NCI-H748 (cell line): Measurements from ENCODE around the gene NPAS1.
"Not testable (repeated sequence)": the region's sequence is repeated elsewhere in the genome, so short reads cannot be mapped to it uniquely, and the experiment has no call there.

Experiments used
- DNase-seq: peaks from one replicate; lab custom pipeline; 2025; ENCODE audit not compliant: unreplicated experiment; lab: John Stamatoyannopoulos, UW

Gene NPAS1

GRCh38 chr19:47074621-47075020 lies 55.0 kb downstream of the NPAS1 start:
- no peak for DNase-seq

- no peak for DNase-seq
Observed at GRCh38 chr19:47075179-47075810, 55.7 kb downstream of the NPAS1 start.

DNA sequence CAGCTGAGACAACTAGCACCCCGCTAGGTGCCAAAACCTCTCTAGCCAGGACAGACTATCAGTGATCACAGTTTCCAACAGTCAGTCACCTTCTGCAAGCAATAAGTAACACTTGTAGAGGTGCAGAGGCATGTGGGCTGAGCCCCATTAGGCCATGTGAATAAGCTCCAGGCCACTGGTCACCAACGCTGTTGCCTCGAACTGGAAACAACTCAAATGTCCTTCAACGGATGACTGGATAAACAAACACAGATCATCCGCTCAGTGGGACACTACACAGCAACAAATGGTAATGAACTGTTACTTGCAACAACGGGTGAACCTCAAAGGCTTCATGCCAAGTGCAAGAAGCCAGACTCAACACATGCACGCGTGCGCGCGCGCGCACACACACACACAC lies 56.3 kb downstream of the NPAS1 start:
- DNase-seq, result no peak

DNA sequence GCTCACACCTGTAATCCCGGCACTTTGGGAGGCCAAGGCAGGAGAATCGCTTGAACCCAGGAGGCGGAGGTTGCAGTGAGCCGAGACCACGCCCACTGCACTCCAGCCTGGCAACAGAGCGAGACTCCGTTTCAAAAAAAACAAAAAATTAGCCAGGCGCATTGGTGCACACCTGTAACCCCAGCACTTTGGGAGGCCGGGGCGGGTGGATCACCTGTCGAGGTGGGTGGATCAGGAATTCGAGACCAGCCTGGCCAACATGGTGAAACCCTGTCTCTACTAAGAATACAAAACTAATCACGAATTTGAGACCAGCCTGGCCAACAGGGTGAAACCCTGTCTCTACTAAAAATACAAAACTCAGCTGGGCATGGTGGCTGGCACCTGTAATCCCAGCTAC lies 58.7 kb downstream of the NPAS1 start:
- DNase-seq, result not testable (repeated sequence)

- no peak for DNase-seq
Observed at GRCh38 chr19:47081095-47081494, 61.5 kb downstream of the NPAS1 start.

GRCh38 chr19:47082493-47082892 lies 62.9 kb downstream of the NPAS1 start:
- DNase-seq, result no peak

DNA sequence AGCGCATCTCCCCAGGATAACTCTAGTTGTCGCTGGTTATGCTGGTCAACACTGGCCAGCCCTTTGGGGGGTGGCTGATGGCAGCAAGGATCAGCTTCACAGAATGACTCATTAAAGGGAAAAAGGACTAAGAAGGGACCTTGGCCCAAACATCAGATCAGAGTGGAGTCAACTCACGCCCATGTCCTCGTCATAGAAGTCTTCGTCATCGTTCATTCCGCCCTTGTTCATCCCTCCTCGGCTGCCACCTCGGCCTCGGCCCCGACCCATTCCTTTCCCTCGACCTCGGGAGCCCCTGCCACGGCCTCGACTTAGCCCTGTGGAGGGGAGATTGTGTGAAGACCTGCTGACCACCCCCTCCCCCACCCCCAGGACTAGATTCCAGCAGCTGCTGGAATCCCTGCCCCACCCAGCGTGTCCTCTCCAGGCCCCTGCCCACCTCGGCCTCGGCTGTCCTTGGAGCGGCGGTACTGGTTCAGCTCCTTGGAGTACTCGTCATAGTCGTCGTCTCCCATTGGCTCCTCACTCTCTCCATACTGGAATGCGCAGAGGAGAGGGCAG lies 65.3 kb downstream of the NPAS1 start:
- DNase-seq, result no peak

GRCh38 chr19:47086280-47086679 lies 66.6 kb downstream of the NPAS1 start:
- DNase-seq, result no peak

GRCh38 chr19:47089767-47090350 lies 70.2 kb downstream of the NPAS1 start:
- DNase-seq, result no peak

- no peak for DNase-seq
Observed at GRCh38 chr19:47093254-47093653, 73.6 kb downstream of the NPAS1 start.

GRCh38 chr19:47093841-47094240 lies 74.2 kb downstream of the NPAS1 start:
- no peak for DNase-seq

DNA sequence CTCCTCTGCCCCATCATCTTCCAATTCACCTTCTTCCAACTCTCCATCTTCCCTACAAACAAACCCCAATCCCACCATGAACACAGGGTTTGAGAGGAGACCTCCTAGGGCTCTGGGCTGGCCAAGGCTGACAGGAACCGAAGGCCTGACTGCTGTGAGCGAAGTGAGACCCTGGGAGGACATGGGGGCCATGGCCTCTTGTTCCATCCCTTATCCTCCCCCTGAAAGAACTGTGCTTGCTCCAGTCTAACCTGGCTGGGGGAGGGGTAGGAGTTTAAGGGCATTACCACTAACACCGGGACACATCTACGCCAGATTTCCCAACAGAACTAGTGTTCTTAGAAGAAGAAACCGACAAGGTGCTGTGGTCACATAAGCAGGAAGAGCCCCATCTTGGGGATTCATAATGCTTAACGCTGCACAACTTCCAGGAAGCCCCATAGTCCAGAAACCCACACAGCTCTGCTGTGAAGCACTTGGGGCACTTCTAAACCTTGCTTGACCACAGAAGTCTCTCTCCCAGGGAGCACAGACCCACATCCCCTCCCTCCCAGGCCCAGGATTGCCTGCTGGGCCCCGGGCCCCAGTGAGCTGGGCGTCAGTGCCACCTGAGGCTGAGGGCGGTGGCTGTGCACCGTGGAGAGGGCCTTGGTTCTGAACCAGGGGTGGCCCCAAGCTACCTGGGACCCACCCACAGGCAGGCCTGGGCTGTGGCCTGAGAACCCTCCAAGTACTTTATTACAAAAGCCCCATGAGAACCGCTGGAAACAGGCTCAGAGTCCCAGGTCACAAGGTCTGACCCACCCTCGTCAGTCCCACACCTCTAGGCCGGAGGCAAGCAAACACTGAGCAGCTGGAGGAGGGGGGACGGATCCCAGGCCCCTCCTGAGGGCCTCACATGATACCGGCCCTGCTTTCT lies 75.2 kb downstream of the NPAS1 start:
- DNase-seq, result no peak
